Neuronal stem cell (in vitro differentiated cells): Measurements from ENCODE around the gene C5orf15.

Experiments used
- DNase-seq: peaks from one replicate; pipeline ENCODE4 v3.0.0-alpha.2; 2013; ENCODE audit warnings: low spot score
- H2AFZ ChIP-seq: one replicate; pipeline ENCODE4 v1.6.1; 2013; ENCODE audit warnings: mild to moderate bottlenecking, low read length, inconsistent platforms
- H2AK5ac ChIP-seq: 2 replicates; pipeline ENCODE4 v1.6.1; 2013; ENCODE audit warnings: low read depth, mild to moderate bottlenecking, inconsistent platforms, low read length, moderate library complexity, mixed read lengths
- H2BK120ac ChIP-seq: 2 replicates; pipeline ENCODE4 v1.6.1; 2013; ENCODE audit warnings: low read depth, mild to moderate bottlenecking, inconsistent platforms, low read length, moderate library complexity, mixed read lengths
- H2BK12ac ChIP-seq: one replicate; pipeline ENCODE4 v1.6.1; 2013; ENCODE audit warnings: low read length, inconsistent platforms
- H2BK15ac ChIP-seq: 2 replicates; pipeline ENCODE4 v1.6.1; 2013; ENCODE audit warnings: mild to moderate bottlenecking, low read length, inconsistent platforms, mixed read lengths
- H2BK5ac ChIP-seq: one replicate; pipeline ENCODE4 v1.6.1; 2013; ENCODE audit warnings: inconsistent platforms, mild to moderate bottlenecking, low read length, moderate library complexity
- H3K14ac ChIP-seq: one replicate; pipeline ENCODE4 v1.6.1; 2013; ENCODE audit warnings: low read length, inconsistent platforms
- H3K18ac ChIP-seq: 2 replicates; pipeline ENCODE4 v1.6.1; 2013; ENCODE audit warnings: low read length, inconsistent platforms
- H3K23ac ChIP-seq: 2 replicates; pipeline ENCODE4 v1.6.1; 2013; ENCODE audit warnings: low read depth, mild to moderate bottlenecking, mixed read lengths, low read length, inconsistent platforms; ENCODE audit not compliant: poor library complexity
- H3K27ac ChIP-seq: replicated peaks from 3 replicates; pipeline ENCODE4 v1.5.1; 2013; ENCODE audit warnings: low read length, inconsistent platforms
- H3K27me3 ChIP-seq, 3 experiments: 2 replicates each; pipeline ENCODE4 v1.6.1; 2013; ENCODE audit warnings: low read length in 3 of 3, mild to moderate bottlenecking in 2 of 3, inconsistent platforms in 1 of 3, low read depth in 1 of 3, mixed read lengths in 1 of 3, moderate library complexity in 1 of 3; ENCODE audit not compliant: control insufficient read depth in 3 of 3, insufficient read depth in 3 of 3
- H3K36me3 ChIP-seq, 2 donors: replicated peaks in 1 of 2; 2 replicates each; pipeline ENCODE4 v1.6.1; 2013; ENCODE audit warnings: low read length in 2 of 2; ENCODE audit not compliant: control insufficient read depth in 2 of 2, insufficient read depth in 2 of 2
- H3K4ac ChIP-seq: 2 replicates; pipeline ENCODE4 v1.6.1; 2013; ENCODE audit warnings: inconsistent platforms, mild to moderate bottlenecking, low read length, moderate library complexity
- H3K4me1 ChIP-seq, 2 donors: 1 replicate in 1 of 2; 2 replicates in 1 of 2; pipeline ENCODE4 v1.6.1; 2013; ENCODE audit warnings: low read length in 2 of 2, low read depth in 1 of 2; ENCODE audit not compliant: control insufficient read depth in 2 of 2, insufficient read depth in 1 of 2
- H3K4me2 ChIP-seq: one replicate; pipeline ENCODE4 v1.6.1; 2013; ENCODE audit warnings: mild to moderate bottlenecking, low read length, inconsistent platforms; ENCODE audit not compliant: insufficient read depth, poor library complexity, severe bottlenecking
- H3K4me3 ChIP-seq, 2 donors: 2 replicates each; pipeline ENCODE4 v1.5.1; 2013; ENCODE audit warnings: low read length in 2 of 2, mild to moderate bottlenecking in 2 of 2, inconsistent platforms in 1 of 2, moderate library complexity in 1 of 2
- H3K79me1 ChIP-seq: one replicate; pipeline ENCODE4 v1.6.1; 2013; ENCODE audit warnings: low read depth, mild to moderate bottlenecking, inconsistent platforms, low read length, moderate library complexity
- H3K9ac ChIP-seq: one replicate; pipeline ENCODE4 v1.6.1; 2013; ENCODE audit warnings: mild to moderate bottlenecking, low read depth, low read length, inconsistent platforms; ENCODE audit not compliant: poor library complexity
- H3K9me3 ChIP-seq, 2 donors: replicated peaks in 1 of 2; 2 replicates each; pipeline versions ENCODE3 to v1.6.1; 2013; ENCODE audit warnings: low read length in 2 of 2, mild to moderate bottlenecking in 2 of 2, inconsistent platforms in 1 of 2, low read depth in 1 of 2, mixed read lengths in 1 of 2, moderate library complexity in 1 of 2; ENCODE audit not compliant: control insufficient read depth in 2 of 2, insufficient read depth in 1 of 2
- H4K8ac ChIP-seq: one replicate; pipeline ENCODE4 v1.6.1; 2013; ENCODE audit warnings: low read depth, mild to moderate bottlenecking, inconsistent platforms, low read length, moderate library complexity
- H4K91ac ChIP-seq: one replicate; pipeline ENCODE4 v1.6.1; 2013; ENCODE audit warnings: low read length, low read depth, mild to moderate bottlenecking, inconsistent platforms; ENCODE audit not compliant: poor library complexity
- WGBS, 2 donors: extraction: QIAGEN DNeasy Blood & Tissue Kit; methylation state at CpG; one replicate each; pipeline ENCODE4 v1.1.7; 2013; ENCODE audit warnings: missing lambda C conversion rate in 2 of 2, mixed read lengths in 1 of 2; ENCODE audit not compliant: insufficient read length in 2 of 2, insufficient replicate concordance in 1 of 2; ENCODE audit errors: extremely low coverage in 2 of 2; 5-methylcytosine and 5-hydroxymethylcytosine counted together

Gene C5orf15

DNA sequence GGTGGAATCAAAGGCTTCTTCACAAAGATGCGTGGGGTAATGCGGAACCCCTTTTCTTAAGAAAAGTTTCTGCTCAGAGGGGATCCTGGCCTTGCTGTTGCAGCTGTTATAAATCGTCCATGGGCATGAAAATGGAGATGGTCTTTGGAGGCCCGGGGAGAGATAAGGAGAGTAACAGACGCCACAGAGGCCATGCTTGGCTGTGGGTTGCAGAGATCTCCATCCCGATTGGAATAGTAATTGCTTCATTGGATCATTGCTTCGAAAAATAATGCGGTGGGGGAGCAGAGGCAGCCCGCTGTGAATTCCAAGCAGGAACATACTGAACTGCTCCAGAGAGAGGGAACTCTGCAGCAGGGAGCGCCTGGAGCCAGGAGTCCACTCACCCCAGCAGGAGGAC is 55.5 kb downstream of the C5orf15 start:
- WGBS, 2 donors = no CpG with 5 or more reads among the region's 10 CpGs
- Histone ChIP-seq H3K9ac (no peak overlapping the region), H3K14ac (no peak overlapping the region), H3K27ac (no peak overlapping the region), H2AFZ (no peak overlapping the region), H4K91ac (no peak overlapping the region), H3K9me3 (no peaks in the 10 kb centered on the region), H3K4me2 (no peak overlapping the region), H2BK12ac (no peak overlapping the region), H2AK5ac (no peak overlapping the region), H3K27me3 (peaks cover 0 to 20% (median 0%) of the 10 kb centered on the region in 3 experiments), H4K8ac (no peak overlapping the region), H2BK5ac (no peak overlapping the region), H3K23ac (no peak overlapping the region), H3K79me1 (no peaks in the 10 kb centered on the region), H3K4me1 (no peaks in the 10 kb centered on the region), H3K4ac (no peak overlapping the region), H3K18ac (no peak overlapping the region), H3K36me3 (no peaks in the 10 kb centered on the region), H2BK120ac (no peak overlapping the region), H3K4me3 (no peak overlapping the region), H2BK15ac (no peak overlapping the region)
- no peak for DNase-seq

DNA sequence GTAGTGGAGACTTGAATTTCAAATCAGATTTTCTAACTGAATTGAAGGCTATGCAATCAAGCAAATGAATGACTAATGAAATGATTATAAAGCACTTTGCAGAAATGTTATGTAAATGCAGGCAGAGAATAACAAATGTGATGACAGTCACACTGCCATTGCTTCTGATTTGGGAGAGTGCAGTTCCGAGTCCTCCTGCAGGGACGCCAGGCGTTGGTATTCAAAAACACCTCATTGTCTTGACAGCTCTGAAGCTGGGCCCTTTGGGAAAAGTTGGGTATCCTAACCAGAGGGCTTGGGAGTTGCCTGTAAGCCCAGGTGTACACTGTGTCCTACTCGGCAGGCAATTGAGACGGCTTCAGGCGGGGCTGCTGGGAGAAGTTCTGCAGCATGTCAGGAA is 57.9 kb downstream of the C5orf15 start:
- Histone ChIP-seq H3K79me1 (no peaks in the 10 kb centered on the region), H3K18ac (no peak overlapping the region), H3K23ac (no peak overlapping the region), H3K27ac (no peak overlapping the region), H3K14ac (no peak overlapping the region), H2BK5ac (no peak overlapping the region), H2BK15ac (no peak overlapping the region), H3K9me3 (no peaks in the 10 kb centered on the region), H3K4ac (no peak overlapping the region), H2AFZ (no peak overlapping the region), H3K4me1 (no peaks in the 10 kb centered on the region), H3K36me3 (no peaks in the 10 kb centered on the region), H4K91ac (no peak overlapping the region), H2BK120ac (no peak overlapping the region), H2BK12ac (no peak overlapping the region), H2AK5ac (no peak overlapping the region), H4K8ac (no peak overlapping the region), H3K9ac (no peak overlapping the region), H3K4me3 (no peak overlapping the region), H3K4me2 (no peak overlapping the region), H3K27me3 (peaks cover 0 to 6% (median 0%) of the 10 kb centered on the region in 3 experiments)
- no peak for DNase-seq
- no CpG with 5 or more reads among the region's 6 CpGs for WGBS, 2 donors

DNA sequence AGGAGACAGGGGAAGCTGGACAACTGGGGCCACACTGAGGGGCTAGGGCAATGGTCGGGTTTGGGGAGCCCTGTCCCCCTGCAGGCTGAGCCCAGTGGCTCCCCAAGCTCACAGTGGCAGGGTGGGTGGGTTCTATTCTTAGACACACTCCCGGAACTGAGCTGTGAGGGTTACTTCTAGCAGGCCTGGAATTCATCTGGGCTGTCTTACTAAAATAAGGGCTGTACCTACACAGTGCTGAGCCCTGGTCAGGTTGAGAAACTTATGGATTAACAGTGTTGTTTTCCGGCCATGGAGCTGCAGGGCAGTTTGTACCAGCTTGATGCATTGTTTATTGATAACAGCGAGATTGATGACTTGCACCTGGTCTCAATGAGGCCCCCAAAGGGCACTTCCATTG is 58.8 kb downstream of the C5orf15 start:
- H3K4me3 ChIP-seq = no peak overlapping the region
- H3K18ac ChIP-seq = no peak overlapping the region
- H2BK12ac ChIP-seq = no peak overlapping the region
- no peak overlapping the region for H3K4me2 ChIP-seq
- H3K23ac ChIP-seq = no peak overlapping the region
- H3K79me1 ChIP-seq = no peaks in the 10 kb centered on the region
- H3K9ac ChIP-seq = no peak overlapping the region
- no peak overlapping the region for H2AFZ ChIP-seq
- no peaks in the 10 kb centered on the region for H3K4me1 ChIP-seq
- no peak overlapping the region for H2BK5ac ChIP-seq
- H3K27ac ChIP-seq = no peak overlapping the region
- H3K36me3 ChIP-seq = no peaks in the 10 kb centered on the region
- no peak overlapping the region for H4K8ac ChIP-seq
- no peaks in the 10 kb centered on the region for H3K9me3 ChIP-seq
- WGBS, 2 donors = no CpG with 5 or more reads among the region's 4 CpGs
- no peak overlapping the region for H2AK5ac ChIP-seq
- no peak overlapping the region for H2BK120ac ChIP-seq
- peaks cover 0 to 5% (median 0%) of the 10 kb centered on the region in 3 experiments for H3K27me3 ChIP-seq
- H4K91ac ChIP-seq = no peak overlapping the region
- H3K14ac ChIP-seq = no peak overlapping the region
- H2BK15ac ChIP-seq = no peak overlapping the region
- DNase-seq = no peak
- H3K4ac ChIP-seq = no peak overlapping the region

DNA sequence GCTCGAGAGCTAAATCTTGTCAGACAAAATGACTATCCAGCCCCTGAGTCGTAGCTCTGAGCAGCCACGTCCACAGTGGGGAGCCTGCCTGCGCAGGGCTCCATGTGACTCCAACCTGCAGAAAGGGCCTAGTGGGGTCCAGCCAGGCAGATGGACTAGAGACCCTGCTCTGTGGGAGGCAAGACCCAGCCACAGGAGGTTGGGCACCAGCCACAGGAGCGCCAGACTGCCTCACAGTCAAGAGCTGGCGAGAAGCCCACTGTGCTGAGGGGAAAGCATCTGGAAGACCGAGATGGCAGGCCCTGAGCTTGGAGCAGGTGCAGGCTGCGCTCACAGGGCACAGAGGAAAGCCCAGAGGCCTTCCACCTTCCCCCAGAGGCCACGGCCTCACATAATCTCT is 61.4 kb downstream of the C5orf15 start:
- H4K91ac ChIP-seq = no peak overlapping the region
- no peak overlapping the region for H2BK120ac ChIP-seq
- H2AFZ ChIP-seq = no peak overlapping the region
- H2AK5ac ChIP-seq = no peak overlapping the region
- DNase-seq = no peak
- H2BK12ac ChIP-seq = peak overlapping the region; percentile 69
- peaks cover 0 to 5% (median 0%) of the 10 kb centered on the region in 3 experiments for H3K27me3 ChIP-seq
- H3K4me2 ChIP-seq = no peak overlapping the region
- no peak overlapping the region for H3K23ac ChIP-seq
- no peaks in the 10 kb centered on the region for H3K9me3 ChIP-seq
- no peak overlapping the region for H3K14ac ChIP-seq
- H3K4me3 ChIP-seq = no peak overlapping the region
- WGBS, 2 donors = no CpG with 5 or more reads among the region's 9 CpGs
- H4K8ac ChIP-seq = no peak overlapping the region
- no peak overlapping the region for H3K27ac ChIP-seq
- no peak overlapping the region for H2BK5ac ChIP-seq
- H3K4me1 ChIP-seq = no peaks in the 10 kb centered on the region
- no peak overlapping the region for H2BK15ac ChIP-seq
- peak overlapping the region; percentile 27 for H3K18ac ChIP-seq
- H3K79me1 ChIP-seq = no peaks in the 10 kb centered on the region
- no peaks in the 10 kb centered on the region for H3K36me3 ChIP-seq
- no peak overlapping the region for H3K9ac ChIP-seq
- no peak overlapping the region for H3K4ac ChIP-seq
